GM12864 (cell line): ENCODE results near the gene GLYR1.

Experiments
- DNase-seq: peaks from one replicate; pipeline ENCODE4 v3.0.0-alpha.2; 2011; ENCODE audit warnings: low read depth
- H3K4me3 ChIP-seq: 2 replicates; pipeline ENCODE4 v1.5.1; 2011; ENCODE audit warnings: mild to moderate bottlenecking, low read depth, low read length, control low read depth
- CTCF ChIP-seq: IDR thresholded peaks from 2 replicates; pipeline ENCODE4 v1.5.1; 2011; ENCODE audit warnings: low read depth, mild to moderate bottlenecking, moderate library complexity, low read length, control low read depth, inconsistent platforms; ENCODE audit errors: missing control alignments

Gene GLYR1

GRCh38 chr16:4891886-4892216 is 44.8 kb upstream of the GLYR1 start:
- no peak for DNase-seq

GRCh38 chr16:4891097-4891885 is 44.2 kb upstream of the GLYR1 start:
- H3K4me3 ChIP-seq: no peak overlapping the region
- DNase-seq: no peak
- no peak for TF ChIP-seq CTCF

More at GRCh38 chr16:4891886-4892216, 44.8 kb upstream of the GLYR1 start:
- TF ChIP-seq CTCF: no peak
- no peak overlapping the region for H3K4me3 ChIP-seq

- no peak for DNase-seq
- no peak overlapping the region for H3K4me3 ChIP-seq
- no peak for TF ChIP-seq CTCF
These were observed 43.6 kb upstream of the GLYR1 start for GRCh38 chr16:4890686-4891085.

GRCh38 chr16:4890026-4890425 is 42.9 kb upstream of the GLYR1 start:
- H3K4me3 ChIP-seq: no peak overlapping the region
- DNase-seq: no peak
- TF ChIP-seq CTCF: no peak

- no peak for TF ChIP-seq CTCF
- H3K4me3 ChIP-seq: no peak overlapping the region
- DNase-seq: no peak
These were observed 41.5 kb upstream of the GLYR1 start for GRCh38 chr16:4888428-4889135.

GRCh38 chr16:4886151-4886550 is 39.1 kb upstream of the GLYR1 start:
- no peak for TF ChIP-seq CTCF
- no peak for DNase-seq
- H3K4me3 ChIP-seq: no peak overlapping the region
